ENCODE data around the gene PEX11B. TPM values are rescaled to one million over a fixed set of nuclear protein-coding genes. Genes with fewer than 3 reads are reported as not detected.
A peak's percentile ranks its signal among the peaks of the same experiment; 100 is the strongest.

The PEX11B gene
- total and polyA plus RNA-seq, 2 donors (not counting 3 experiments of a cell fraction or from before 2014, with no cell fraction given) = 30.5 to 42.5 TPM

DNA sequence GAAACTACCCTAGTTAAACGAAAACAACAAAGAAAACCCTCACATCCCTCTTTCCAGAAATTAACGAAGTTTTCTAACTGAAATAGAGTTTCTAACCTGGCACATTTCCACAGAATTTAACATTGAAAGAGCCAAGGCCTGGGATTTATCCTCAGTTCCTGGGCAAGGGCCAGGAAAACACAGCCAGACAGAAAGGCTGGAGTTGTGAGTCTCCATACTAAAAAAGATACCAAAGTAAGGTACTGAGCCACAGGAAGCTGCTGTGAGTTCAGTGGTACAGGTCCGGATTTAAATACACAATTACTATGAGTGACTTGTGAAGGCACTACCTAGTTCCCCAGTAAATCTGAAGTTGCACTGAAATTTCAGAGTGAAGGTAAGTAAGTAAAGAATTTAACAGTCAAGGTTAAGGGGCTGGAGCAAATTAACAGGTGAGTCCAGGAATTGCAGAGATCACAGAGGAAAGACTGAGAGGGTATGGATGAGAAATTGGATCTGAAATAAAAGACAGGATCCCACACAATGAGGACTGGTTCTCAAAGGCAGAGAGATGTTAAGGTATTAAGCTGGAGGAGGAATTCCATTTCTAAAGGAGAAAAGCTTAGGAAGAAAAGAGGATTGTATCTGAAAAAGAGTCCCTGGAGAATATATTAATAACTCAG lies 38.4 kb upstream of the PEX11B start:
- H2AFZ ChIP-seq (ENCODE audit: low read depth, low read length) = no peak overlapping the region
- H3K9me1 ChIP-seq (replicated peaks; ENCODE audit: control insufficient read depth, extremely low read depth, insufficient read depth, low read length) = no peaks in the 10 kb centered on the region
- POLR2A ChIA-PET = interaction anchor here (0.6 to 2.0 kb wide), 4 partner anchors 29 to 98 kb away, joined by 3 to 11 read pairs (median 6); partner anchors contain the start of genes PIAS3 and RBM8A
- TSS peak; percentile 69 for BruUV-seq (replicated peaks)
- peak overlapping the region; percentile 86 for H3K9ac ChIP-seq (replicated peaks; ENCODE audit: extremely low read depth, insufficient read depth, low read length)
- intact Hi-C loops (cut with micrococcal nuclease) (loop anchor here (1.0 to 5.0 kb wide), 5 partner anchors 30 to 98 kb away; partner anchors contain the start of genes PEX11B, PIAS3 and RBM8A), dilution Hi-C loops (cut with MboI; ENCODE audit: extremely low pct_ligation_motif_present, low sequenced_read_pairs) (no loop called here)
- peak overlapping the region; percentile 71 to 87 (median 74) for H3K4me3 ChIP-seq (replicated peaks in 1 of 3; ENCODE audit: insufficient read depth in 1 of 3, low read depth in 1 of 3, low read length in 3 of 3)
- peak overlapping the region; percentile 94 for H3K4me2 ChIP-seq (ENCODE audit: insufficient read depth, low read length)
- no peak for TF ChIP-seq POLR2AphosphoS5 (IDR thresholded peaks at IDR 0.05; ENCODE audit: insufficient read depth, low read depth, low read length)
- TF ChIP-seq, protein P1, sequence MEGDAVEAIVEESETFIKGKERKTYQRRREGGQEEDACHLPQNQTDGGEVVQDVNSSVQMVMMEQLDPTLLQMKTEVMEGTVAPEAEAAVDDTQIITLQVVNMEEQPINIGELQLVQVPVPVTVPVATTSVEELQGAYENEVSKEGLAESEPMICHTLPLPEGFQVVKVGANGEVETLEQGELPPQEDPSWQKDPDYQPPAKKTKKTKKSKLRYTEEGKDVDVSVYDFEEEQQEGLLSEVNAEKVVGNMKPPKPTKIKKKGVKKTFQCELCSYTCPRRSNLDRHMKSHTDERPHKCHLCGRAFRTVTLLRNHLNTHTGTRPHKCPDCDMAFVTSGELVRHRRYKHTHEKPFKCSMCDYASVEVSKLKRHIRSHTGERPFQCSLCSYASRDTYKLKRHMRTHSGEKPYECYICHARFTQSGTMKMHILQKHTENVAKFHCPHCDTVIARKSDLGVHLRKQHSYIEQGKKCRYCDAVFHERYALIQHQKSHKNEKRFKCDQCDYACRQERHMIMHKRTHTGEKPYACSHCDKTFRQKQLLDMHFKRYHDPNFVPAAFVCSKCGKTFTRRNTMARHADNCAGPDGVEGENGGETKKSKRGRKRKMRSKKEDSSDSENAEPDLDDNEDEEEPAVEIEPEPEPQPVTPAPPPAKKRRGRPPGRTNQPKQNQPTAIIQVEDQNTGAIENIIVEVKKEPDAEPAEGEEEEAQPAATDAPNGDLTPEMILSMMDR (IDR thresholded peaks at IDR 0.05; ENCODE audit: extremely low read depth in 1 of 2, insufficient read depth in 1 of 2, low read depth in 1 of 2, low read length in 2 of 2) = no peak
- no peak for TF ChIP-seq MYC (IDR thresholded peaks at IDR 0.05; ENCODE audit: low read depth, low read length)
- no peak for TF ChIP-seq JUN (IDR thresholded peaks at IDR 0.05; ENCODE audit: borderline replicate concordance, insufficient read depth, insufficient read length, low read depth)
- TF ChIP-seq FOS (IDR thresholded peaks at IDR 0.05; ENCODE audit: borderline replicate concordance, insufficient read depth, low read length) = no peak
- no peak for TF ChIP-seq GATA2 (IDR thresholded peaks at IDR 0.05; ENCODE audit: insufficient read depth, insufficient read length, low read depth, low read length)
- TF ChIP-seq, protein P2, sequence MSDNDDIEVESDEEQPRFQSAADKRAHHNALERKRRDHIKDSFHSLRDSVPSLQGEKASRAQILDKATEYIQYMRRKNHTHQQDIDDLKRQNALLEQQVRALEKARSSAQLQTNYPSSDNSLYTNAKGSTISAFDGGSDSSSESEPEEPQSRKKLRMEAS (IDR thresholded peaks at IDR 0.05; ENCODE audit: insufficient read depth, insufficient read length) = no peak
- TF ChIP-seq EZH2 (IDR thresholded peaks at IDR 0.05; ENCODE audit: borderline replicate concordance, low read depth, low read length, severe bottlenecking) = no peak
- TF ChIP-seq POLR2A (IDR thresholded peaks at IDR 0.05; ENCODE audit: low read depth, low read length) = no peak
- CTCF ChIA-PET = interaction anchor here (0.9 to 2.7 kb wide), 7 partner anchors 9 to 111 kb away, joined by 3 to 22 read pairs (median 6); partner anchors contain the start of genes NUDT17, PEX11B, RBM8A and TXNIP
- peaks cover 45% of the 10 kb centered on the region for H3K4me1 ChIP-seq (ENCODE audit: control insufficient read depth, extremely low read depth, insufficient read depth, low read length)
- no peak for FAIRE-seq
- H3K27ac ChIP-seq (ENCODE audit: insufficient read depth, low read depth, low read length) = peak overlapping the region; percentile 96
- H4K20me1 ChIP-seq (replicated peaks; ENCODE audit: control insufficient read depth, extremely low read depth, insufficient read depth, low read length) = no peaks in the 10 kb centered on the region
- H3K36me3 ChIP-seq (ENCODE audit: control insufficient read depth in 2 of 2, extremely low read depth in 1 of 2, insufficient read depth in 2 of 2, low read length in 2 of 2) = no peaks in the 10 kb centered on the region
- peaks cover 52% of the 10 kb centered on the region for H3K79me2 ChIP-seq (ENCODE audit: control insufficient read depth, insufficient read depth, low read length)
- DNase-seq (ENCODE audit: low read depth, low spot score) = peak; percentile 56
- H3K27me3 ChIP-seq (ENCODE audit: control insufficient read depth in 2 of 2, insufficient read depth in 2 of 2, low read length in 2 of 2) = no peaks in the 10 kb centered on the region
- H3K9me3 ChIP-seq (replicated peaks; ENCODE audit: control insufficient read depth, insufficient read depth, low read length) = no peaks in the 10 kb centered on the region

All from endothelial cell of umbilical vein (primary cell).